ENCODE measurements around the gene NLRP11. TPM values are rescaled to one million over a fixed set of nuclear protein-coding genes. Genes with fewer than 3 reads are reported as not detected.

Gene NLRP11
- total and polyA plus RNA-seq, 2 experiments from 2014 or later: not detected

GRCh38 chr19:55802281-55802680 lies 29.5 kb downstream of the NLRP11 start:
- no peak overlapping the region for H3K4me3 ChIP-seq
- DNase-seq (ENCODE audit: low spot score) (no peak), ATAC-seq (no peak)
- TF ChIP-seq ZNF331 (CRISPR knock-in tag; IDR thresholded peaks at IDR 0.05; ENCODE audit: low read depth) (no peak), REST (IDR thresholded peaks at IDR 0.05; ENCODE audit: unreplicated experiment) (no peak), CREB1 (CRISPR knock-in tag; IDR thresholded peaks at IDR 0.05; ENCODE audit: low read depth) (no peak), CTCF (conservative IDR thresholded peaks at IDR 0.05; ENCODE audit: low read depth in 2 of 2) (no peak), ETS1 (IDR thresholded peaks at IDR 0.05) (no peak), ZNF114 (CRISPR knock-in tag; IDR thresholded peaks at IDR 0.05) (no peak), EZH2phosphoT487 (IDR thresholded peaks at IDR 0.05; ENCODE audit: unreplicated experiment) (no peak)
- H3K4me3 Mint-ChIP-seq: no peak overlapping the region
- H3K4me1 ChIP-seq (ENCODE audit: insufficient read depth): no peaks in the 10 kb centered on the region
- H3K79me2 ChIP-seq (replicated peaks; ENCODE audit: insufficient read depth): no peaks in the 10 kb centered on the region
- no peak overlapping the region for H3K4me2 ChIP-seq
- no peaks in the 10 kb centered on the region for H3K27me3 ChIP-seq (ENCODE audit: insufficient read depth)
- H3F3A ChIP-seq (replicated peaks; ENCODE audit: low read depth): no peaks in the 10 kb centered on the region
- H3K4me1 Mint-ChIP-seq: no peaks in the 10 kb centered on the region
- H4K20me1 ChIP-seq (replicated peaks; ENCODE audit: insufficient read depth): no peaks in the 10 kb centered on the region
- H3K9me2 ChIP-seq (ENCODE audit: insufficient read depth): no peaks in the 10 kb centered on the region
- H3K36me3 Mint-ChIP-seq (ENCODE audit: low read depth): peaks cover 35% of the 10 kb centered on the region
- H3K9me3 Mint-ChIP-seq: peaks cover 97% of the 10 kb centered on the region
- H2AFZ ChIP-seq: no peak overlapping the region
- H3K36me3 ChIP-seq (ENCODE audit: insufficient read depth): no peaks in the 10 kb centered on the region; the same call in 1 of the 2 replicates
- H3K27me3 Mint-ChIP-seq (ENCODE audit: insufficient read depth, low read depth, poor library complexity): no peaks in the 10 kb centered on the region
- no peak overlapping the region for H3K27ac ChIP-seq (ENCODE audit: low read depth)
- no peak overlapping the region for H3K27ac Mint-ChIP-seq

GRCh38 chr19:55801416-55801815 lies 30.4 kb downstream of the NLRP11 start:
- H4K20me1 ChIP-seq (replicated peaks; ENCODE audit: insufficient read depth): no peaks in the 10 kb centered on the region
- H3K36me3 Mint-ChIP-seq (ENCODE audit: low read depth): peaks cover 39% of the 10 kb centered on the region

More at GRCh38 chr19:55801416-55801815, 30.4 kb downstream of the NLRP11 start:
- H3K27me3 Mint-ChIP-seq (ENCODE audit: insufficient read depth, low read depth, poor library complexity): no peaks in the 10 kb centered on the region
- H3K4me2 ChIP-seq: no peak overlapping the region
- H3K27me3 ChIP-seq (ENCODE audit: insufficient read depth): no peaks in the 10 kb centered on the region
- no peaks in the 10 kb centered on the region for H3K9me2 ChIP-seq (ENCODE audit: insufficient read depth)
- DNase-seq (ENCODE audit: low spot score) (no peak), ATAC-seq (no peak)
- H3K4me1 ChIP-seq (ENCODE audit: insufficient read depth): no peaks in the 10 kb centered on the region
- no peak overlapping the region for H3K27ac ChIP-seq (ENCODE audit: low read depth)
- no peak overlapping the region for H3K4me3 Mint-ChIP-seq
- H3F3A ChIP-seq (replicated peaks; ENCODE audit: low read depth): no peaks in the 10 kb centered on the region
- H3K4me1 Mint-ChIP-seq: no peaks in the 10 kb centered on the region
- peaks cover 97% of the 10 kb centered on the region for H3K9me3 Mint-ChIP-seq
- no peaks in the 10 kb centered on the region for H3K79me2 ChIP-seq (replicated peaks; ENCODE audit: insufficient read depth)
- no peak overlapping the region for H3K27ac Mint-ChIP-seq
- no peak overlapping the region for H2AFZ ChIP-seq
- H3K4me3 ChIP-seq: no peak overlapping the region
- no peaks in the 10 kb centered on the region; the same call in 1 of the 2 replicates for H3K36me3 ChIP-seq (ENCODE audit: insufficient read depth)
- no peak for TF ChIP-seq STAT1 (IDR thresholded peaks at IDR 0.05; ENCODE audit: unreplicated experiment)
- no peak for TF ChIP-seq ETS1 (IDR thresholded peaks at IDR 0.05)
- TF ChIP-seq CREB1 (CRISPR knock-in tag; IDR thresholded peaks at IDR 0.05; ENCODE audit: low read depth): no peak
- TF ChIP-seq ZNF331 (CRISPR knock-in tag; IDR thresholded peaks at IDR 0.05; ENCODE audit: low read depth): no peak
- TF ChIP-seq ZNF114 (CRISPR knock-in tag; IDR thresholded peaks at IDR 0.05): no peak
- no peak for TF ChIP-seq CTCF (conservative IDR thresholded peaks at IDR 0.05; ENCODE audit: low read depth in 2 of 2)

All from GM23338 (cell line).